AG04450 (cell line): ENCODE results near the gene CPLX1. TPM values are rescaled to one million over a fixed set of nuclear protein-coding genes. Genes with fewer than 3 reads are reported as not detected.

ENCODE experiments used
- CTCF ChIA-PET: fragments of 300-600, 350-600 bp; formaldehyde crosslinking; extraction: SDS; loops from one replicate; lab custom pipeline; 2022; ENCODE audit warnings: antibody characterized with exemption, inconsistent platforms; lab: Charles Lee
- POLR2A ChIA-PET: fragments of 350-600 bp; formaldehyde crosslinking; extraction: SDS; loops from one replicate; lab custom pipeline; 2021; ENCODE audit warnings: antibody characterized with exemption, inconsistent platforms; lab: Yijun Ruan, JAX
- DNase-seq: peaks from one replicate; pipeline ENCODE4 v3.0.0-alpha.2; 2011; ENCODE audit warnings: low read depth, low spot score
- H3K27ac ChIP-seq: one replicate; pipeline ENCODE4 v1.5.1; 2012; ENCODE audit warnings: low read depth, low read length, control low read depth
- H3K27me3 ChIP-seq: one replicate; pipeline ENCODE4 v1.6.0; 2012; ENCODE audit warnings: low read length; ENCODE audit not compliant: control insufficient read depth, insufficient read depth
- H3K4me3 ChIP-seq: 2 replicates; pipeline ENCODE4 v1.5.1; 2011; ENCODE audit warnings: mild to moderate bottlenecking, low read depth, low read length, control low read depth
- H3K9me3 ChIP-seq: 2 replicates; pipeline ENCODE4 v1.5.1; 2012; ENCODE audit warnings: low read length; ENCODE audit not compliant: control insufficient read depth, insufficient read depth
- CTCF ChIP-seq: IDR thresholded peaks from 2 replicates; pipeline ENCODE4 v1.5.1; 2011; ENCODE audit warnings: low read depth, low read length, control low read depth, inconsistent platforms
- polyA plus RNA-seq: library from polyadenylated mRNA; depleted of rRNA; stranded (reverse); fragments of >200 nt; gene quantifications from 2 replicates; pipeline ENCODE4 v1.2.3, GENCODE V29; 2011

CPLX1 gene
- polyA plus RNA-seq, 1 experiment = not detected

- ChIA-PET POLR2A (interaction anchor here (1.6 kb wide), 1 partner anchor 8 kb away, joined by 4 read pairs; no protein-coding TSS in a partner anchor), CTCF (no interaction called here)
- DNase-seq = no peak
- Histone ChIP-seq H3K4me3 (no peak overlapping the region), H3K27me3 (peaks cover 75% of the 10 kb centered on the region), H3K27ac (no peak overlapping the region), H3K9me3 (no peaks in the 10 kb centered on the region; the same call in 1 of the 2 replicates)
- TF ChIP-seq CTCF = no peak
Observed at GRCh38 chr4:789571-790465, 36.1 kb downstream of the CPLX1 start.

GRCh38 chr4:788636-789297 lies 37.2 kb downstream of the CPLX1 start:
- Histone ChIP-seq H3K27me3 (peaks cover 66% of the 10 kb centered on the region), H3K4me3 (no peak overlapping the region), H3K9me3 (no peaks in the 10 kb centered on the region; the same call in 1 of the 2 replicates), H3K27ac (no peak overlapping the region)
- no peak for TF ChIP-seq CTCF
- ChIA-PET POLR2A (no interaction called here), CTCF (no interaction called here)
- no peak for DNase-seq

DNA sequence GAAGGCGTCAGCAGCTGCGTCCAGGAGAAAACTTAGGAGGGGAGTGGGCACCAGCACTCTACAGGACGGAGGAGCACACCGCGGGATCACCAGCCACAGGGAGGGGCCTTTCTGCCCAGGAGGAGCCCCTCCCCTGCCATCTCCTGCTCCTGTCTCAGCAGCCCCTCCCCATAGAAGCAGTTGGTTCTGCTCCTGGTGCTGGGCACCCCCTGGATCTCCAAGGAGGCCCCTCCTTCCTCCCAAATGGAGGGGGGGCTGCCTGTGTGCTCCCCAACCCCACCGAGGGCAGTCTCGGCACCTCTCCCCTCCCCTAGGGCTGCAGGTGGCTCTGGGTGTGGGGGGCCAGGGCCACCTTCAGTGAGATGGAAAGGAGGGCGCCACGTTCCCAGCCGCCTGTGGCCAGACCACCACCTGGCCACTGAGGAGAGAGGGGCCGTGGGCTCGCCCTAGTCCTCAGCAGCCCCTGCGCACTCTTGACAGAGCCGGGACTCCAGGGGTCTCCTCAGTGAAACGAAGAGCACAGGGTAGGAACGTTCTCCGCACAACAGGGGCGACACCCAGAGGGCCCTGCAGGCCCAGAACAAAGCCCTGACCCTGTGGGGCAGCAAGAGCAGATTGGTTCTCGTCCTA lies 37.8 kb downstream of the CPLX1 start:
- POLR2A ChIA-PET = no interaction called here
- H3K27ac ChIP-seq = no peak overlapping the region
- no peak for DNase-seq
- H3K27me3 ChIP-seq = peaks cover 60% of the 10 kb centered on the region
- no peaks in the 10 kb centered on the region; the same call in 1 of the 2 replicates for H3K9me3 ChIP-seq
- no peak for TF ChIP-seq CTCF
- CTCF ChIA-PET = no interaction called here
- H3K4me3 ChIP-seq = no peak overlapping the region

DNA sequence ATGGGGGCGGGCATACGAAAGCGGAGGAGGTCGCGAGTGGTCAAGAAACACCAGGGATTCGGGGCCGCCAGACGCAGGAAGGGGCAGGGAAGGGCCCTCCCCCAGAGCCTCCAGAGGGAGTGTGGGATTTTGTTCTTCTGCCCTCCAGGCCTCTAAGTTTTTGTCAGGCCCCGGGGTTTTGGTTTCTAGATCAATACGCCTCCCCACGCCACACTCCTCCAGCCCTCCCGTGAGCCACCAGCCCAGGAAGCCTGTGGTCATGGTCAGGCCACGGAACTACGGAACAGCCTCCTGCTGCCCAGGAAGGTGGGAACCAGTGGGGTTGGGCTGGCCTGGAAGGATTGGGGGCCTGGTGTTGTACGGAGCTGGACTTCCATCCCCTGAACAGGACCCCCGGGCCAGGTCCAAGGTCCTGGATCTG lies 38.4 kb downstream of the CPLX1 start:
- peaks cover 55% of the 10 kb centered on the region for H3K27me3 ChIP-seq
- CTCF ChIA-PET = interaction anchor here (0.6 kb wide), 1 partner anchor 30 kb away, joined by 3 read pairs; no protein-coding TSS in a partner anchor

More for the DNA sequence above, 38.4 kb downstream of the CPLX1 start:
- DNase-seq = no peak
- no peak overlapping the region for H3K27ac ChIP-seq
- H3K4me3 ChIP-seq = no peak overlapping the region
- TF ChIP-seq CTCF = no peak
- no peaks in the 10 kb centered on the region; the same call in 1 of the 2 replicates for H3K9me3 ChIP-seq
- POLR2A ChIA-PET = no interaction called here
